K562 (cell line): ENCODE measurements around the gene ITPR2. TPM values are rescaled to one million over a fixed set of nuclear protein-coding genes. Genes with fewer than 3 reads are reported as not detected.

ENCODE experiments used
- ATAC-seq: fragments of 200-7000 bp; cut with Tn5 transposase; 3 replicates; pipeline ENCODE4 v1.9.1; 2020; ENCODE audit warnings: moderate library complexity
- BruUV-seq: library from RNA; stranded (reverse); fragments of 400-500 nt; replicated peaks from 2 replicates; lab custom pipeline; 2021; lab: Mats Ljungman, UMichigan
- CTCF ChIA-PET: fragments of 300-600 bp; formaldehyde crosslinking; extraction: SDS; loops from one replicate; lab custom pipeline; 2021; ENCODE audit warnings: low intra/inter-chr PET ratio; lab: Yijun Ruan, JAX
- POLR2A ChIA-PET: fragments of 300-600, 350-650 bp; sonication (Branson Sonifier 250); formaldehyde crosslinking; extraction: SDS; loops from one replicate; lab custom pipeline; 2021; ENCODE audit warnings: antibody characterized with exemption, inconsistent platforms; lab: Yijun Ruan, JAX
- DNase-seq, 4 experiments: peaks; one replicate each; pipeline versions ENCODE4 v3.0.0 to v3.0.0-alpha.2; 2011 to 2018; ENCODE audit warnings: low spot score in 3 of 4, mixed read lengths in 3 of 4; ENCODE audit errors: extremely low read depth in 1 of 4
- FAIRE-seq: peaks from 2 replicates; lab custom pipeline; 2011; peaks lifted over from hg19 to GRCh38; lab: Jason Lieb, UNC
- H2AFZ ChIP-seq: 2 replicates; pipeline ENCODE4 v1.6.0; 2011; ENCODE audit warnings: low read depth, low read length, control low read depth, inconsistent platforms
- H3K27ac ChIP-seq: fragments of 200-600 bp; 3 replicates; pipeline ENCODE4 v1.8.0; 2011; ENCODE audit warnings: low read depth, mild to moderate bottlenecking, control low read depth, inconsistent platforms, low read length, moderate library complexity, mixed read lengths; ENCODE audit errors: extremely low read depth
- H3K27me3 ChIP-seq, 2 experiments: fragments of 300-600 bp in 1 of 2; 2 replicates in 1 of 2; 3 replicates in 1 of 2; pipeline versions ENCODE4 v1.6.0 to v1.8.0; 2011; ENCODE audit warnings: inconsistent platforms in 2 of 2, low read length in 2 of 2, mild to moderate bottlenecking in 1 of 2, mixed read lengths in 1 of 2, moderate library complexity in 1 of 2; ENCODE audit not compliant: control insufficient read depth in 2 of 2, insufficient read depth in 2 of 2
- H3K36me3 ChIP-seq: fragments of 300-600 bp; 3 replicates; pipeline ENCODE4 v1.8.0; 2011; ENCODE audit warnings: mild to moderate bottlenecking, low read length, inconsistent platforms; ENCODE audit not compliant: control insufficient read depth, insufficient read depth
- H3K4me1 ChIP-seq, 2 experiments: fragments of 200-600 bp in 1 of 2; replicated peaks in 1 of 2; 2 replicates in 1 of 2; 3 replicates in 1 of 2; pipeline versions ENCODE4 v1.5.1 to v1.8.0; 2011; ENCODE audit warnings: inconsistent platforms in 2 of 2, low read length in 2 of 2, mild to moderate bottlenecking in 1 of 2, mixed read lengths in 1 of 2, moderate library complexity in 1 of 2; ENCODE audit not compliant: control insufficient read depth in 2 of 2, insufficient read depth in 2 of 2
- H3K4me2 ChIP-seq: 2 replicates; pipeline ENCODE4 v1.6.1; 2011; ENCODE audit warnings: low read length, control low read depth, inconsistent platforms, mixed read lengths; ENCODE audit not compliant: insufficient read depth
- H3K4me3 ChIP-seq: fragments of 200-600 bp; sonication (generic), shearing (Covaris generic); 2 replicates; pipeline ENCODE4 v1.5.1; 2016; ENCODE audit warnings: control low read depth, inconsistent platforms
- H3K79me2 ChIP-seq: fragments of 200-600 bp; 3 replicates; pipeline ENCODE4 v1.8.0; 2011; ENCODE audit warnings: low read length, inconsistent platforms; ENCODE audit not compliant: control insufficient read depth, insufficient read depth
- H3K9ac ChIP-seq, 2 experiments: 2 replicates each; pipeline versions ENCODE4 v1.6.0 to v1.6.1; 2011; ENCODE audit warnings: low read depth in 2 of 2, low read length in 2 of 2, control low read depth in 1 of 2, inconsistent platforms in 1 of 2, mild to moderate bottlenecking in 1 of 2, mixed read lengths in 1 of 2; ENCODE audit not compliant: insufficient read depth in 1 of 2
- H3K9me1 ChIP-seq: one replicate; pipeline ENCODE4 v1.6.0; 2011; ENCODE audit warnings: inconsistent platforms, mild to moderate bottlenecking, low read length, moderate library complexity; ENCODE audit not compliant: control insufficient read depth, insufficient read depth
- H3K9me3 ChIP-seq: replicated peaks from 2 replicates; pipeline ENCODE4 v1.5.1; 2011; ENCODE audit warnings: low read depth, low read length, inconsistent platforms; ENCODE audit not compliant: control insufficient read depth, insufficient read depth
- H4K20me1 ChIP-seq: replicated peaks from 2 replicates; pipeline ENCODE4 v1.6.1; 2011; ENCODE audit warnings: low read length, inconsistent platforms, mixed read lengths; ENCODE audit not compliant: control insufficient read depth, insufficient read depth
- ASH1L ChIP-seq: fragments of 450-650 bp; IDR thresholded peaks from 2 replicates; pipeline ENCODE4 v1.6.1; 2018; ENCODE audit warnings: borderline replicate concordance, mild to moderate bottlenecking, low read depth; ENCODE audit not compliant: partially characterized antibody
- COPS2 ChIP-seq: fragments of 450-650 bp; conservative IDR thresholded peaks from 2 replicates; pipeline ENCODE4 v1.6.1; 2016; ENCODE audit warnings: mild to moderate bottlenecking, moderate library complexity
- E2F1 ChIP-seq: sonication (generic); formaldehyde crosslinking; IDR thresholded peaks from 2 replicates; pipeline ENCODE4 v1.8.1; 2023; ENCODE audit warnings: mild to moderate bottlenecking, missing genetic modification reagents, moderate library complexity
- E2F3 ChIP-seq: fragments of 250-450 bp; sonication (Bioruptor Pico); IDR thresholded peaks from 2 replicates; pipeline ENCODE4 v1.4.0; 2020; ENCODE audit warnings: mild to moderate bottlenecking
- FOXP4 ChIP-seq: sonication (generic); formaldehyde crosslinking; IDR thresholded peaks from 2 replicates; pipeline ENCODE4 v1.8.0; 2022; ENCODE audit warnings: mild to moderate bottlenecking, missing genetic modification reagents, borderline replicate concordance
- GABPA ChIP-seq: fragments of 200-800 bp; sonication (Bioruptor generic); conservative IDR thresholded peaks from 2 replicates; pipeline ENCODE4 v1.6.1; 2016; ENCODE audit warnings: low read depth, missing genetic modification characterization, missing compliant biosample characterization
- HDAC2 ChIP-seq: fragments of 450-650 bp; IDR thresholded peaks from 2 replicates; pipeline ENCODE4 v1.6.1; 2016; ENCODE audit warnings: mild to moderate bottlenecking
- HDAC3 ChIP-seq: fragments of 450-650 bp; IDR thresholded peaks from 2 replicates; pipeline ENCODE4 v1.6.1; 2018; ENCODE audit warnings: borderline replicate concordance, mild to moderate bottlenecking, moderate library complexity; ENCODE audit not compliant: partially characterized antibody
- ILF3 ChIP-seq: fragments of 450-650 bp; IDR thresholded peaks from 2 replicates; pipeline ENCODE4 v1.6.1; 2018; ENCODE audit warnings: antibody characterized with exemption, mild to moderate bottlenecking, moderate library complexity, borderline replicate concordance
- MTA1 ChIP-seq: fragments of 450-650 bp; IDR thresholded peaks from 2 replicates; pipeline ENCODE4 v1.6.1; 2017; ENCODE audit warnings: borderline replicate concordance
- NR4A1 ChIP-seq, 2 experiments: fragments of 250-450 bp in 1 of 2; fragments of 450-650 bp in 1 of 2; sonication (Bioruptor Pico) in 1 of 2; IDR thresholded peaks; 2 replicates each; pipeline versions ENCODE4 v1.4.0 to v1.6.1; 2016 to 2020; ENCODE audit warnings: mild to moderate bottlenecking in 2 of 2, missing compliant biosample characterization in 1 of 2, missing genetic modification characterization in 1 of 2, moderate library complexity in 1 of 2
- RAD21 ChIP-seq, 2 experiments: fragments of 250-450 bp in 1 of 2; fragments of 450-650 bp in 1 of 2; sonication (Bioruptor Pico) in 1 of 2; formaldehyde crosslinking in 1 of 2; IDR thresholded peaks in 1 of 2; conservative IDR thresholded peaks in 1 of 2; 2 replicates each; pipeline versions ENCODE4 v1.4.0 to v1.8.0; 2020 to 2022; ENCODE audit warnings: mild to moderate bottlenecking in 2 of 2, moderate library complexity in 1 of 2
- SFPQ ChIP-seq: fragments of 200-400 bp; formaldehyde crosslinking; IDR thresholded peaks from 2 replicates; pipeline ENCODE4 v1.6.1; 2017; ENCODE audit warnings: mild to moderate bottlenecking, low read depth, low read length, moderate library complexity
- ZC3H8 ChIP-seq: fragments of 450-650 bp; IDR thresholded peaks from 2 replicates; pipeline ENCODE4 v1.6.1; 2017
- ZNF263 ChIP-seq: sonication (generic); formaldehyde crosslinking; IDR thresholded peaks from 2 replicates; pipeline ENCODE4 v1.8.0; 2022; ENCODE audit warnings: mild to moderate bottlenecking, missing genetic modification reagents, borderline replicate concordance
- ZSCAN29 ChIP-seq: fragments of 450-650 bp; IDR thresholded peaks from 2 replicates; pipeline ENCODE4 v1.6.1; 2017
- ZZZ3 ChIP-seq: fragments of 450-650 bp; IDR thresholded peaks from 2 replicates; pipeline ENCODE4 v1.6.1; 2016; ENCODE audit warnings: antibody characterized with exemption, mild to moderate bottlenecking, moderate library complexity
- WGBS: fragments of 100-300 bp; shearing (Covaris generic); methylation state at CpG from one replicate; pipeline ENCODE4 v1.1.6; 2016; ENCODE audit warnings: low coverage, mixed read lengths; ENCODE audit not compliant: insufficient coverage; ENCODE audit errors: missing lambda C conversion rate; 5-methylcytosine and 5-hydroxymethylcytosine counted together
- in situ Hi-C: fragments of 300-500 bp; cut with MboI; formaldehyde crosslinking; loops from 4 replicates; pipeline ENCODE4 v1.15.0; 2018; ENCODE audit warnings: inconsistent platforms, mixed read lengths
- intact Hi-C: fragments of 100-400 bp; cut with micrococcal nuclease; formaldehyde crosslinking; loops from 2 replicates; pipeline ENCODE4 v1.14.2; 2022
- polyA plus RNA-seq, 8 experiments: library from polyadenylated mRNA; depleted of rRNA in 4 of 8; stranded (reverse) in 5 of 8; unstranded in 3 of 8; fragments of >200 nt; fragmentation: Nextera tagmentation in 2 of 8; fragmentation: Illumina TruSeq in 1 of 8; extraction: Ambion mirVana in 2 of 8; extraction: Trizol in 1 of 8; gene quantifications; 2 replicates each; pipeline versions ENCODE4 v1.2.1 to v1.2.3, GENCODE V29; 2011 to 2014; ENCODE audit warnings: inconsistent platforms in 1 of 8, missing spikeins in 1 of 8
- total RNA-seq, 7 experiments: library from RNA; depleted of rRNA in 6 of 7; stranded (reverse); fragments of >200 nt in 6 of 7; fragmentation: Illumina TruSeq in 2 of 7; extraction: Trizol in 2 of 7; gene quantifications; 2 replicates each; pipeline versions ENCODE4 v1.2.1 to v1.2.3, GENCODE V29; 2011 to 2021; ENCODE audit warnings: low replicate concordance in 1 of 7

ITPR2 gene
- total and polyA plus RNA-seq, 9 of the 15 experiments (the other 6 are each of a cell fraction or from before 2014, with no cell fraction given) = 0.21 to 3.3 (median 0.95) TPM

GRCh38 chr12:26869908-26870459, 37.0 kb upstream of the ITPR2 start:
- intact Hi-C loops (no loop called here), in situ Hi-C loops (no loop called here)
- no peaks in the 10 kb centered on the region for H3K9me1 ChIP-seq
- ATAC-seq (no peak; the same call in 2 of the 3 replicates), FAIRE-seq (no peak), DNase-seq (no peak)
- H3K9me3 ChIP-seq = no peaks in the 10 kb centered on the region
- POLR2A ChIA-PET = no interaction called here
- no peak for TF ChIP-seq COPS2
- no peak for TF ChIP-seq E2F3 (CRISPR knock-in tag)
- no peak for TF ChIP-seq ZNF263 (CRISPR knock-in tag)
- TF ChIP-seq RAD21 (CRISPR knock-in tag; conservative IDR thresholded peaks at IDR 0.05 in 1 of 2, IDR thresholded peaks at IDR 0.05 in 1 of 2) = no peak
- TF ChIP-seq E2F1 (CRISPR knock-in tag) = no peak
- TF ChIP-seq HDAC3 = no peak
- no peak for TF ChIP-seq ILF3
- TF ChIP-seq GABPA (tag) = no peak
- no peak for TF ChIP-seq FOXP4
- no peak for TF ChIP-seq HDAC2
- TF ChIP-seq ASH1L = no peak
- TF ChIP-seq ZC3H8 = no peak
- TF ChIP-seq SFPQ = no peak
- TF ChIP-seq ZZZ3 = no peak
- no peak for TF ChIP-seq MTA1
- no peak for TF ChIP-seq ZSCAN29
- TF ChIP-seq NR4A1 (CRISPR knock-in tag; IDR thresholded peaks at IDR 0.05) = no peak
- TF ChIP-seq NR4A1 (tag; IDR thresholded peaks at IDR 0.05) = no peak
- BruUV-seq = no TSS peak
- H3K27ac ChIP-seq = no peak overlapping the region
- no peaks in the 10 kb centered on the region for H3K27me3 ChIP-seq
- H3K9ac ChIP-seq = no peak overlapping the region
- H4K20me1 ChIP-seq = no peaks in the 10 kb centered on the region
- peaks cover 0 to 7% of the 10 kb centered on the region in 2 experiments; a peak in 4 of 5 replicates for H3K4me1 ChIP-seq
- H3K4me2 ChIP-seq = no peak overlapping the region
- H3K79me2 ChIP-seq = no peaks in the 10 kb centered on the region
- CTCF ChIA-PET = no interaction called here
- no peak overlapping the region for H3K4me3 ChIP-seq
- H3K36me3 ChIP-seq = no peaks in the 10 kb centered on the region
- no peak overlapping the region for H2AFZ ChIP-seq
- WGBS = 25% methylated on average over 5 of the region's 6 CpGs
